Lung microvascular endothelial cell (primary cell): ENCODE results near the gene SH2D4B. TPM values are rescaled to one million over a fixed set of nuclear protein-coding genes. Genes with fewer than 3 reads are reported as not detected.

ENCODE experiments used
- DNase-seq, 2 donors: peaks; one replicate each; pipeline versions ENCODE4 v3.0.0 to v3.0.0-alpha.2; 2010; ENCODE audit warnings: low read depth in 2 of 2
- total RNA-seq: library from RNA; depleted of rRNA; stranded (reverse); fragments of >200 nt; gene quantifications from 2 replicates; pipeline ENCODE4 v1.2.1, GENCODE V29; 2014

Gene SH2D4B
- total RNA-seq, 1 donor from 2014 or later, result under 0.01 TPM

DNA sequence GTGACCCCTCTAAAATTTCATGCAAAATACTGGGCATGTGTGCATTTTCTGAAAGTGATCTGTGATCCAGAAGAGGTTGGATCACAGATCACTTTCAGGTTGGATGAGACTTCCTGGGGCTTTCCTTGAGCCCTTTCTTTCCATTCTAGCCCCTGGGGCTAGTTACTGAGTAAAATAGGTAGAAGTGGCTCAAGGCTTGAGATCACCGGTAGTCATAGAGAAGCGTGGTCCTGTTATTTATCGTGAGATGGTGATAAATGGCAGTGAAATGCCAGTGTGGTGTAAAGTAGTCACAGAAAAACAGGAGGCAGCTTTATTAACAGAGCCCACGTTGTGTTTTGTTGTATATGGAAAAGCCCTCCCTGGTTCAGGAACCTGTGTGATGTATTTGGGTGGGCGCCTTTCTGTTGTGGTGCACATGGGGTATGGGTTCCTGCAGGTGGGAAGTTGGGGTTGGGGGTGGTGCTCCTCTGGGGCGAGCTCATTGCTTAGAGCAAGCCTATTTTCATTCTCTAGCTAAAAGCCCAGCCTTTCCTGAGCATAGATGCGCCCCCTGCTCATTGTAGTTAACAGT is 34.0 kb upstream of the SH2D4B start:
- DNase-seq, result no peak

DNA sequence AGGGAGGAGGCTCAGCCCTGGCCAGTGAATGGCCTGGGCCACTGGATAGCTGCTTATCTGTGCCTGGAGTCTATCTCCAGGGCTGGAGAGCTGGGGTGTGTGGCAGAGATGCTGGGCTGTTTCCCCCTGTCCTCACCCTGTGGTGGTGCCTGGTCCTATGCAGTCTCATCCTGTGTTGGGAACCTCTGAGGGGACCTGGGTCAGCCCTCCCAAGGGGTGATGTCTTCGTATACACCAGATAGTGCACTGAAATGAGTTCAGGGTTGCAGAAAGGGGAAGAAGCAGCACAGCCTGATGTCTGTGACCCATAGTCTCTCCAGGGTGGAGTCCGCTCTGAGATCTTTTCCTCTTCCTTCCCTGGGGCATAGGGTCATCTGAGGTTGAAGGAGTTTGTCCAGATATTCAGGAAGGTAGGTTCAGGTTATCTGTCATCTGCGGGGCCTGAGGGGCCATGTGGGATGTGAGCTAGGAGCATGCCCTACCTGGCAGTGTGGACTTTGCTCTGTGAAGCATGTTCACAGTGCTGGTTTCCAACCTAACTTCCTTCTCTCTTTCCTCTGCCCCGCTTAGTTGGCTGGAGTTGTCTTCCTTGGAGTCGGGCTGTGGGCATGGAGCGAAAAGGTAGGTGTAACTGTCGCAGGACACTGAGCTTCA is 33.4 kb upstream of the SH2D4B start:
- DNase-seq, result no peak

DNA sequence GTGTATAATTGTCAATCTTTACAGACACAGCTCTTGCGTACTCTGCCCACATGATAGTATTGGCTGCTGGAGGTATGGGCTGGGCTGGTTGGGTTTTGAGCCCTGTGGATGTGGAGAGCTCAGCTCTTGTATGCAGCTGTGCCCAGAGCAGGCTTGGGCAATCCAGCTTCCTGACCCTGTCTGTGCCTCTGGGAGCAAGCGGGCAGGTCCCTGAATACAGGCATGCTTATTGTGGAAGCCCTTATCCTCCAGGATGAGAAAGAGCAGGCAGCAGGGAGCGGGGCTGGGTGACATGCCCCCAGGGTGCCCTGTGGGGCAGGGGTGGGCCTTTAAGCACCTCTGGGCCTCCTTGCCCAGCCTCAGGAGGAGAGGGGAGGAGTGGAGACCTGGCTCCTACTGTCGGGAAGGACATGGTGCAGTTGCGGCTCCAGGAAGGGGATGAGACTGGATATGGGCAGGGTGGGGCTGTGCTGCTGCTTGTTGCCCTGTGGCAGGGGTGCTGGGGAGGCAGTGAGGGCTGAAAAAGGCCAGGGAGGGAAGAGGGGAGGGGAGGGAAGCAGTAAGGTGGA is 32.7 kb upstream of the SH2D4B start:
- DNase-seq, result no peak

DNA sequence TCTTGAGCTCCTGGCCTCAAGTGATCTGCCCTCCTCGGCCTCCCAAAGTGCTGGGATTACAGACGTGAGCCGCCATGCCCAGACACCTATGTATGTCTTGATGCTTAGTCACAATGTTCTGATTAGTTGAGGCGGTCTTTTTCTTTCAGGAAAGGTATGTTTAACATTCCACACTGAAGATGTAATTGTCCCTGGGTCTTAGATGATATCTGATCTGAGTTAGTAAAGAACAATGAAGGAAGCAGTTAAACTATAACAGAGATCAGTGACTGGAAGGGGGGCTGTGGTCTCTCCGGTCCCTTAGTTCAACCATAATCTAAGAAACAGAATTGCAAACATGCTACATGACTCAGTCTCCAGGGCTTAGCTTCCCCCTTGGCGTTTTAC is 31.5 kb upstream of the SH2D4B start:
- peak in 1 of 2 donors; percentile 76 for DNase-seq

DNA sequence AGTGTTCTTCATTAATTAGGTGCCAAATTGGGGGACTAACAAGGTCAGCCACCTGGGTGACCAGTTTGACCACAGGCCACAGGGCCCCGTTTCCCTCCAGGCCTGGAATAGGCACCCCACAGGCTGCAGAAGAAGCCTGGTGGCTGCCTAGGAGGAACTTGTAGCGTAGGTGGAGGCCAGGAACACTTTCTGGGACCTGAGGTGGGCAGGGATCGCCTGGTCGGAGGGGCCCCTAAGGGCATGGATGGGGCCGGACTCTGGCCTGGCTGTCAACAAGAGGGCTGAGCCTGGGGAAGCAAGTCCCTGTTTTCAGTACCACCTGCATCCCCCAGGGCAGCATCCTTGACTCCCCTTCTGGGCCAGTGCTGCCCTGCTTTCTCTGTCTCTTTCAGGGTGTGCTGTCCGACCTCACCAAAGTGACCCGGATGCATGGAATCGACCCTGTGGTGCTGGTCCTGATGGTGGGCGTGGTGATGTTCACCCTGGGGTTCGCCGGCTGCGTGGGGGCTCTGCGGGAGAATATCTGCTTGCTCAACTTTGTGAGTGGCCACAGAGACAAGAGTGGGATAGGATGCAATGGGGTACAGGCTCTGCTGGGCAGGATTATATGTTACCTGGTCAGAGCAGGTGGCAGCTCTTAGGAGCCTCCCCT is 30.7 kb upstream of the SH2D4B start:
- DNase-seq, result no peak

DNA sequence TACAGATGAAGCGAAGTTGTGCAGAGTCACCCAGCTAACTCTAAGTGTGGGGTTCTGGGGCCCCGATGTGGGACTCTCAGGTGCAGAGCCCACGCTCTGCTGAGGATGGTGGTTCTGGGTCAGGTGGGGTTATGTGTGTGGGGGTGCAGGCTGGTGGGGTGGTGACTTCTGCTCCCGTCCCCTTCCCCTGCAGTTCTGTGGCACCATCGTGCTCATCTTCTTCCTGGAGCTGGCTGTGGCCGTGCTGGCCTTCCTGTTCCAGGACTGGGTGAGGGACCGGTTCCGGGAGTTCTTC is 28.6 kb upstream of the SH2D4B start:
- no peak for DNase-seq

DNA sequence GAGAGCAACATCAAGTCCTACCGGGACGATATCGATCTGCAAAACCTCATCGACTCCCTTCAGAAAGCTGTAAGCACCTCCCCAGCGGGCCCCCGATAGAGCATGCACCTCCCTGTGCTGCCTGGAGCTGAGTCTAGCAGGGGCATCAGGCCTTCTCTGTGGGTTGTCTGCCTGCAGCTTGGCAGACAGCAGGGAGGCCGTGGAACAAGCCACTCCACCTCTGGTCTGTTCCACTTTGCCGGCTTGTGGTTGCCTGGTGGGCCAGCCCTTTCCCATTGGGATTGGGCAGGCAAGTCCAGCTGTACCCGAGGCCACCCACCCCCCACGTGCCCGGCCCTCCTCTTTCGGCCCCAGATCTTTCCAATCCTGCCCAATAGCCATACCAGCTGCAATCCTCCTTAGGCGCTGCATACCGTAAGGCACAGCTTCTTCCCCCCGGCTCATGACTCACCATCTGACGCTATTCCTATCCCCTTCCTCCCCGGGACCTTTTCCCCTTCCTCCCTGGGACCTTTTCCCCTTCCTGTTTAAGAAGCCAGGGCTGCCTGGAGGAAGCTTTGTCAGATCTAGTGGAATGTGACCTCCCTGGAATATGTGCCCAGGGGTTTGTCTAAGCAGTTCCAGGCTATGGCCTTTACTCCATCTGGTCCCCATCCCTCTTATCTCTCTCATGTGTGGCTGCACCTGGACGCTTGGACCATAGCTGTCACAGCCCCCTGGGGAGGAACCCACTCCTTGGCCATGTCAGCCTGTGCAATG is 28.1 kb upstream of the SH2D4B start:
- DNase-seq, result peak; percentile 83 to 99

DNA sequence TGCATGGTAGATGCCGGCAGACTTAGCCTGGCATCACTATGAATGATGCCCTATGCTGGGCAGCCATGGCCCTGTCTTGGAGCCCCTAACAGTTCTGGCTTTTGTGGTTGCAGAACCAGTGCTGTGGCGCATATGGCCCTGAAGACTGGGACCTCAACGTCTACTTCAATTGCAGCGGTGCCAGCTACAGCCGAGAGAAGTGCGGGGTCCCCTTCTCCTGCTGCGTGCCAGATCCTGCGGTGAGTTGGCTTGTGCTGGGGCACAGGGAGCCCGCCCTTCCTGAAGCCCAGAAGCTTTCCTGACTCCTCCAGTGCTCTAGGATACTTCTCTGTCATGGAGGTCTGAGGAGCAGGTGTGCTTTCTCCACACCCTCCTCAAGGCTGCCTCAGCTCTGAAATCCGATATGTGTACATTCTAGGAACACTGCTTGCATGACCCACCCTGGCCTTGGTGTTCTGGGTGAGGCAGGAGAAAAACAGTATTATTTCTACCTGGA is 25.6 kb upstream of the SH2D4B start:
- DNase-seq, result no peak

DNA sequence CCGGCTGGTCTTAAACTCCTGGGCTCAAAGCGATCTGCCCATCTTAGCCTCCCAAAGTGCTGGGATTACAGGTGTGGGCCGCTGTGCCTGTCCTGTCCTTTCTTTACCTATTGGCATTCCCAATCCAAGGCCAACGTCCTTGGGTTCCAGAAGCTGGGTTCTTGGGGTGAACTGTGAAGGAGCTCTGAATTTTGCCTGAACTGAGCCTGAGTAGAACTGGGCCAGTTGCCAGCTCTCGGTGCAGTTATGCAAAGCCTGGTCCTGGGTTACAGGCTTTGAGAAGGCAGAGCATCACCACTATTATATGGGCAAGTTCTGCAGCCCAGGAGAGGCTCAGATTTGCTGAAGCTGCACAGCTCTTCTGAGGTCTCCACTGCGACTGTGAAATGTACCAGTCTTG is 24.6 kb upstream of the SH2D4B start:
- no peak for DNase-seq

DNA sequence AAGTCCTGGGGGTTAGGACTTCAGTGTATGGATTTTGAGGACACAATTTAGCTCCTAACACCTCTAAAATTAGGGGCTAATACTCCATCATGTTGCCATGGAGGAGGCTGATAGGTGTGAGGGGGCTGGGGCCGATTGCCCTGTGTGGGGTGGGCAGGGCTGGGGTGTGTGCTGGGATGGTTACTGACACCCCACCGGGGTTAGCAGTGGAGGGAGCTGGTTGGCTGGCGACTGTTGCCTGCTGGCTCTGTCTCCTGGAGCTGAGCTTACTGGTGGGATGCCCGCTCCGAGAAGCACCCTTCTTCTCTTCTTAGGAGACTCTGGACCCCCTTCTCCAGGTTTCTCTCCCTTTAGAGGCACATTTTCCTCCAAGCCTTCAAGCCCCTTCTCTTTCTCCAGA is 22.2 kb upstream of the SH2D4B start:
- DNase-seq, result no peak

DNA sequence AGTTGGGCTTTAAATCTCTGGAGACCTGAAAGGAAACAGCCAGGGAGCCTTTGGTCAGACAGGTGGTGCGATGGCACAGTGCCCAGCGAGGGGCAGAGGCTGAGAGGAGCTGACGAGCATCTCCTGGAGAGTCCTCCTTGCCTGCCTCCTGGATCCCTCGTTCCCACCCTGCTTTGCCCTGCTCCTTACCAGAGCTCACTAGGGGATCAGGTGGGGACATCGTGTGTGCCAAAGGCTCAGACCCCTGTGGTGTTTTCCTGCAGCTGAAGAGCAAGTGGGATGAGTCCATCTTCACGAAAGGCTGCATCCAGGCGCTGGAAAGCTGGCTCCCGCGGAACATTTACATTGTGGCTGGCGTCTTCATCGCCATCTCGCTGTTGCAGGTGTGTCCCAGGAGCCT is 21.8 kb upstream of the SH2D4B start:
- DNase-seq, result no peak

DNA sequence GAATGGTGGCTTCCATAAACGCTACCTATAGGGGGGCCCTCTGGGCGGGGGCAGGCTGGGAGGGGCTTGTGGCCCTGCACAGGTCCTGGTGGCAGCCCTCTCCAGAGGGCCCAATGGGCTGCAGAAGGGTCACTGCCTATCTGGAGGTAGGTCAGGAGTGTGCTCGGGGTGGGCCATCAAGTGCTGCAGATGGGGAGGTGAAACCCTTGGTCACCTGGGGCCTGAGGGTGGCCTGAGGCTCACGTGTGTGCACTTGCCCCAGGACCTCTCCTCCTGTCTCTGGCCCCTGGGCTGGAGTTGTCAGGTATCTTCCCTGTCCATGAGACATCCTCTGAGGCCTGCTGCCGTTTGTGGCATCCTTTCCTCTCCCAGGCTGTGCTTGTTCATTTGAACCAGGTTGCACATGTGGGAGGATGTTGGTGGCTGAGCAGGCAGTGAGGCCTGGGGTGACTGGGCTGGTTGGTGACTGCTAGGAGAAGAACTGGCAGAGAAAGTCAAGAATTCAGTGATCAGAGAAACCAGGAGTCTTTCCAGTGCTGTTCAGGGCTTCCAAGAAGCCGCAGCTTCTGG is 21.1 kb upstream of the SH2D4B start:
- no peak for DNase-seq

DNA sequence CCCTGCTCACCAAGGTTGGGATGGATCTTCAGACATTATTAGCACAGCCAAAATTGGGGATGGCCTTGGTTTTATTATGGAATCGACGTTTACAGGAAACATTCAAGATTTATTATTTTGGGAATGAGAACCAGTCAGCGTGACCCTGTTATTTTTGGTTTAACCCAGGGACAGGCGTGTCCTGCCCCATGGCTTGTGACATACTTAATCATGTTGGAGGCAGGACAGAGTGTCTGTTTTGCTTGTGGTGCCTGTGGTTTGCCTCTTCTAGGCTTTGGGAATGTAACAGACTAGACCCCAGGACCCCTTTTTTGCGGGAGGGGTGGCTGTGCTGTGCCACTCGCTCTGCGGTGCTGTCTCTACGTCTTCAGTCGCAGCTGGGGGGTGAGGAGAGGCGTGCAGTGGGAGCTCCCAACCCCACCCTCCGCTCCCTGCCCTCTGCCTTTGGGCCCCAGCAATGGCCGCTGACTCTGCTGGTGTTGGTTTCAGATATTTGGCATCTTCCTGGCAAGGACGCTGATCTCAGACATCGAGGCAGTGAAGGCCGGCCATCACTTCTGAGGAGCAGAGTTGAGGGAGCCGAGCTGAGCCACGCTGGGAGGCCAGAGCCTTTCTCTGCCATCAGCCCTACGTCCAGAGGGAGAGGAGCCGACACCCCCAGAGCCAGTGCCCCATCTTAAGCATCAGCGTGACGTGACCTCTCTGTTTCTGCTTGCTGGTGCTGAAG is 20.1 kb upstream of the SH2D4B start:
- DNase-seq, result no peak

DNA sequence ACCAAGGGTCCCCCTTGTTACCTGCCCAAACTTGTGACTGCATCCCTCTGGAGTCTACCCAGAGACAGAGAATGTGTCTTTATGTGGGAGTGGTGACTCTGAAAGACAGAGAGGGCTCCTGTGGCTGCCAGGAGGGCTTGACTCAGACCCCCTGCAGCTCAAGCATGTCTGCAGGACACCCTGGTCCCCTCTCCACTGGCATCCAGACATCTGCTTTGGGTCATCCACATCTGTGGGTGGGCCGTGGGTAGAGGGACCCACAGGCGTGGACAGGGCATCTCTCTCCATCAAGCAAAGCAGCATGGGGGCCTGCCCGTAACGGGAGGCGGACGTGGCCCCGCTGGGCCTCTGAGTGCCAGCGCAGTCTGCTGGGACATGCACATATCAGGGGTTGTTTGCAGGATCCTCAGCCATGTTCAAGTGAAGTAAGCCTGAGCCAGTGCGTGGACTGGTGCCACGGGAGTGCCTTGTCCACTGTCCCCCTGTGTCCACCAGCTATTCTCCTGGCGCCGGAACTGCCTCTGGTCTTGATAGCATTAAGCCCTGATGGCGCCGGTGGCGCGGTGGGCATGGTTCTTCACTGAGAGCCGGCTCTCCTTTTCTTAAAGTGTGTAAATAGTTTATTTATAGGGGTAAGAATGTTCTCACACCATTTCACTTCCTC is 19.4 kb upstream of the SH2D4B start:
- DNase-seq, result no peak

DNA sequence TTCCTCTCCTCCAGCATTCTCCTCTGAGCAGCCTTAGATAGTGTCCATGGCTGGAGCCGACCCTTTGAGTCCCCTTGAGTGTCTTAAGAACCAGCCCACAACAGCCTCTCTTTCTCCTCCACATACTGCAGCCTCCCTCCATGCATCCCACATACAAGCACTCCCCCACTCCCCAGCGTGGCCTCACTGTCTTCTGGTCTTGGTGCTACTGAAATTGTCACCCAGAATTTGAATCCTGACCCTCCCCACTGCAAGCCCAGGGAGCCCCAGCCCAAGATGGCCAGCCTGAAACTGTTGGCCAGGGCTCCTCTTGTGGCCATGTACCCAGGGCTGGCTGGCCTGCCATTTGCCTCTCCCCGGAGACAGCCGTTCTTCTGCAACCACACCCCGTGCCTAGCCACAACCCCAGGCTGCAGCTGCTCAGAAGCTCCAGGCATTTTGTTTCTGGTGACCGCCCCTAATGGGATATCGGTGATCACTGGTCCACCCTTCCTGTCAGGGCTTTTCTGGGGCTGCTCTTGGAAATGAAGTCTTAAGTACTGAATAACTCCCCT is 18.8 kb upstream of the SH2D4B start:
- no peak for DNase-seq

DNA sequence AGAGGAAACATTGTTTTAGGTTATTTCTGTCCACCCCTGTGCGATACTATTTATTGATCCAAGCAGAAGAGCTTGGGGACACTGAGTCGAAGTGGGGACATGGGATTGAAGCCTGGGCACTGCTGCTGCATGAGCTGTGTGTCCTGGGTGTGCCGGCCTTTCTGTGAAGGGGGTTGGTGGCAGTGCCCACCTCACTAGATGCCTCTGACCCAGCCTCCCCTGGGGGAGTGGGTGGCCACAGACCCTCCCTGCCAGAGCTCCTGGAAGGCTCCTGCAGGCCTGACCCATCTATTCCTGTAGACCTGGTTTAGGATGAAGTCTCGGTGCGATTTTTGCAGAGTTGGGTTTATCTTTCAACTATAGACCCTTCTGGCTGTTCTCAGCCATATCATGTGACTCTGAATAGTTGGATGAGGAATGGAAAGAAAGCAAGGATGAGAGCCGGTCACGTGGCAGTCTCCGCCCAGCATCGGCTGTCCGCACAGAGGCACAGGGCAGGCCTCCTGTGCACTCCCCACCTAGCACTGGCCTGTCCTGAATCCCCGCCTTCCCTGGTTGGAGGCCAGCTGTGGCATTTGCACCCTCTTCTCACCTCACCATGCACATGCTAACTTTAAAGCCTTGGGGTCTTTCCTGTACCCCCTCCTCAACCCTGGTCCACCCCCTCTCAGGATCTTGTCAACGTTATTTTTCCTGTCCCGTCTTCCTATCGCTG is 17.6 kb upstream of the SH2D4B start:
- no peak for DNase-seq

DNA sequence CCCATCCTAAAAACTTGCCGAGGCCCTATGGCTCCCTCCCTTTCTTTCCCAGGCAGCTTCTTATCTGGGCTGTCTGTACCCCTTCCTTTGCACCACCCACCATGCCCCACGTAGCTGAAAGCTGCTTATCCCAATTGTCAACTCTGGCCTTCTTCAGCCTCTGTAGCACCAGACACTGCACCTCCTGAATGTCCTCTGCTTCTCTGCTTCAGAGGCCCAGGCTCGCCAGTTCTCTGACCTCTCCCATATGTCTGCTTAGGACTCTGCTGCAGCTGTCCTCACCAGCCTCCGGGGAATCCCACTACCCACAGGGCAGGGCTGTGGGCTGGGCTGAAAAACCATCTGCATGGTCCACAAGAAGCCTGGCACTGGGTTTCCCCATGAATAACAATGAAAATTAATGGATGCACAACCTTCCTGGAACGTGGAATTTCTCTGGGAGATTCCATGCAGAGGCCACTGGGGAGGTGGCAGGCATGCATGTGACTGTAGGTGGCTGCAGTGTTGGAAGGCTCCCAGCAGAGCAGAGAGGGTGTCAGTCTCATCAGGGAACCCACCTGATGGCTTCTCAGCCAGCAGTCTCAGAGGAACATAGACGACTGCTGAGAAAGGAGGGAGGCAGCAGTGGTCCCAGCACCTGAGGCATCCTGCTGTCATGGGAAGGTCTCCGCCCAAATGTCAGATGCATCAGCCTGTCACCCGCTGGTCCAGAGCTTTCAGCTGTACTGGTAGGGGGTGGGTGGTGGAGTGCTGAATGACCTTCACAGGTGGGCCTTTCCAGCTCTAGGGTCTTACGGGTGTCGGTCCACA is 16.8 kb upstream of the SH2D4B start:
- DNase-seq, result no peak

DNA sequence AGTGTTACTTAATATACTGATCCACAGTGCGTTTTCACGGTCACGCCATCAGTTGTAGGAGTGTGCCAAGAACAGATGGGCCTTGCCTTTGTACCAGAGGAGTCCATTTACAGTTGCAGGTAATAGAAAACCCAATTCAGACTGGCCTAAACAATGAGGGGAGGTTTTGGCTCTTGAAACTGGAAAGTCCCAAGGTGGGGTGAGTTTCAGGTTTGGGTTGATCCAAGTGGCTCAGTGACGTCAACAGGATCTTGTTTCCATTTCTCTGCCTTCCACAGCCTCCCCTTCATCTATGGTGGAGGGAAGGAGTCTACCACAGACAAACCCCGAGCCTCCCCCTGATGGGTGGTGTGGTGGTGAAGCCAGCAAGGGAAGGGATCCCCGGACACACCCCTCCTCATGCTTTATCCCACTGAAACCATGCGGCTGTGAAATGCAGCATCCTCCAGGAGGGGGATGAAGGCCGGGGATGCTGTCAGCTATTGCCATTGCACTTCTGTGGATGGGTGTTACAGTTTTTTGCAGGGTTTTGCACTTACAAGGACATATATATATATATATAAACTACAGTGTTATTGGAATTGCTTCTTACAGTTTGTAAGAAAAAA is 14.8 kb upstream of the SH2D4B start:
- no peak for DNase-seq
